Activated CD8-positive, alpha-beta T cell treated with anti-CD3 and anti-CD28 coated beads, Interleukin-2, amount 10 ng/mL, durations not matched to agents 7 days and 5 days (primary cell): ENCODE measurements around the gene CHIC2. TPM values are rescaled to one million over a fixed set of nuclear protein-coding genes. Genes with fewer than 3 reads are reported as not detected.

Experiments used
- ATAC-seq: fragments of 150-1000 bp; cut with Tn5 transposase; one replicate; pipeline ENCODE4 v1.10.0; 2021; ENCODE audit warnings: moderate library complexity
- CTCF ChIA-PET: fragments of 350-600 bp; sonication (Branson Sonifier 250); formaldehyde crosslinking; loops from one replicate; lab custom pipeline; 2021; ENCODE audit warnings: antibody characterized with exemption; lab: Charles Lee
- POLR2A ChIA-PET: fragments of 350-600 bp; sonication (Branson Sonifier 250); formaldehyde crosslinking; loops from one replicate; lab custom pipeline; 2021; ENCODE audit warnings: antibody characterized with exemption; lab: Charles Lee
- DNase-seq: peaks from one replicate; pipeline ENCODE4 v3.0.0-alpha.2; 2020
- H3K27ac Mint-ChIP-seq: one replicate; pipeline ENCODE4 v1.8.0; 2021; ENCODE audit warnings: mild to moderate bottlenecking, mixed read lengths
- H3K27me3 Mint-ChIP-seq: one replicate; pipeline ENCODE4 v1.8.0; 2021; ENCODE audit warnings: low read depth, mixed read lengths
- H3K36me3 Mint-ChIP-seq: one replicate; pipeline ENCODE4 v1.8.0; 2021; ENCODE audit warnings: low read depth, mixed read lengths
- H3K4me1 Mint-ChIP-seq: one replicate; pipeline ENCODE4 v1.8.0; 2021; ENCODE audit warnings: low read depth, mixed read lengths
- H3K4me3 Mint-ChIP-seq: one replicate; pipeline ENCODE4 v1.8.0; 2021; ENCODE audit warnings: mild to moderate bottlenecking, mixed read lengths
- H3K9me3 Mint-ChIP-seq: one replicate; pipeline ENCODE4 v1.8.0; 2022; ENCODE audit warnings: mixed read lengths; ENCODE audit not compliant: insufficient read depth
- total RNA-seq, 2 experiments: library from RNA; stranded (reverse); gene quantifications; one replicate each; pipeline ENCODE4 v1.2.3, GENCODE V29; 2021

CHIC2 gene
- total RNA-seq, 2 experiments from 2014 or later, result 14.6 to 17.1 TPM

DNA sequence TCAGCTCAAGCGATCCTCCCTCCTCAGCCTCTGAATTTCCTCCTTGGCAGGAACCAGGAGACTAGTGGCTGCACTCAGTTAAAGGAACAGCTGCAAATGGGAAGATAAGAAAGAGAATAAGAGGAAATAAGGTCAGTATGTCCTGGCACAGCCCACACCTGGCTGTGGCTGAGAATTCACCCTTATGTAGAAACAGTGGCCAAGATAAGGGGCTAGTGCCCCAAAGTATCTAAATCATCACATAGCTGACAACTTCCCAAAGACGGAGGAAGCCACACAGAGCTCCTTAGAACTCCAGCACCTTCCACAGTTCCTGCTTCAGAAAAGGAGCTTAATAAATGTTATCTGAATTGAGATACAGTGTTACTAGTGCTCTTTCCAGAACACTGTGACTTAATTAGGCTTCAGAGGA, 2.3 kb upstream of the CHIC2 start:
- DNase-seq (no peak), ATAC-seq (no peak)
- peaks cover 9% of the 10 kb centered on the region for H3K27me3 Mint-ChIP-seq
- H3K9me3 Mint-ChIP-seq, result no peaks in the 10 kb centered on the region
- CTCF ChIA-PET, result interaction anchor here (0.8 kb wide), 1 partner anchor 168 kb away, joined by 3 read pairs; no protein-coding TSS in a partner anchor
- peaks cover 13% of the 10 kb centered on the region for H3K36me3 Mint-ChIP-seq
- peaks cover 26% of the 10 kb centered on the region for H3K4me1 Mint-ChIP-seq
- H3K4me3 Mint-ChIP-seq, result no peak overlapping the region
- no peak overlapping the region for H3K27ac Mint-ChIP-seq
- POLR2A ChIA-PET, result no interaction called here

DNA sequence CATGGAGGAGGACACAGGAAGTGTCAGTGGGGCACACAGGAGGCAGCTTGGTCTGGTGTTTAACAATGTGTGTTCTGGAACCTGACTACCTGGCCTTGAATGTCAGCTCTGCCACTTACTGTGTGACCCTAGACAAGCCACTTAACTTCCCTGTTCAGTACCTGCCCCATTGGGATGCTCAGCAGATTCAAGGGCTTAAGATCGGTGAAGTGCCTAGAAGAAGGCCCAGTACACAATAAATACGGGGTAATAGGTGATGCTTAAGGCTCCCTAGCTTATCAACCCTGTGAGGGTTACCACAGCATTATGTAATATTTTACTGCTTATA, 1.6 kb upstream of the CHIC2 start:
- no peak for DNase-seq

DNA sequence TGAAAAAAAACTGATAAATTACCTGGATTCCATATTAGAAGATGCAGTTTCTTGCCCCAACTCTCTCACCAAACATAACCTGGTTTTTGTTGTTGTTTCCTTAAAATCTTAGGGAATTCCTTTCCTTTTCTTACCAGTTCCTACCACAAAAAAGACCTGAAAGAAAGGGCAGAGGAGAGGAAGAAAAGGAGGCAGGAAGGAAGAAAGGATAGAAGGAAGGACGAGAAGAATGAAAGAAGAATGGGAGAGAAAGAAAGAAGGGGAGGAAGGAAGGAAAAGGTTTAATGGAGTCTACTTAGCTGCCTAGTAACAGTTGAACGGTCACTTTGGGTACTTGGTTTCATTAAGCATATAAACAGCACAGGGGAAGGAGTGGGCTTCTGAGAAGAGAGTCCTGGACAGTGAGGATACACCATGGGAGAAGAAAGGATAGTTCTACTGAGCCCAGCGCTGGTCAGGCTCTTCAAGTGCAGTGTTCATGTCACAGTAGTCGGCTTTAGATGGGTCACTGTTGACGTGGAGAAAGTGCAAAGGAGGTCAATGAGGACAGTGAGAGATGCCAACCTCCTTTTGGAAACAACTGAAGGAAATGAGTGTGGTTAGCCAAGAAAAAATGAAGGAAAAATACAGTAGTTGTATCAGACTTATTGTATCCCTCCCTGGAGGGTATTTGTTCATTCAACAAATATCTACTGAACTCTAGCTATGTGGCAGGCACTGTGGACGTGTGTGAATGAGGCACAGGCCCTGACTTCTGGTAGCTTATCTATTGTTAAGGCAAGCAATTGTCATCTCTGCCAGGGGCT, 1.1 kb upstream of the CHIC2 start:
- ChIA-PET CTCF (interaction anchor here (1.6 kb wide), 1 partner anchor 24 kb away, joined by 5 read pairs; no protein-coding TSS in a partner anchor), POLR2A (no interaction called here)
- Mint-ChIP-seq H3K9me3 (no peaks in the 10 kb centered on the region), H3K4me3 (peak overlapping the region; percentile 74), H3K36me3 (peaks cover 17% of the 10 kb centered on the region), H3K27me3 (peaks cover 9% of the 10 kb centered on the region), H3K27ac (peak overlapping the region; percentile 72), H3K4me1 (peaks cover 36% of the 10 kb centered on the region)
- ATAC-seq (no peak), DNase-seq (no peak)

More for the DNA sequence above, 1.6 kb upstream of the CHIC2 start:
- H3K27ac Mint-ChIP-seq, result no peak overlapping the region
- peaks cover 17% of the 10 kb centered on the region for H3K36me3 Mint-ChIP-seq
- peaks cover 32% of the 10 kb centered on the region for H3K4me1 Mint-ChIP-seq
- ChIA-PET POLR2A (no interaction called here), CTCF (interaction anchor here (1.6 kb wide), 1 partner anchor 23 kb away, joined by 5 read pairs; no protein-coding TSS in a partner anchor)
- peak overlapping the region; percentile 74 for H3K4me3 Mint-ChIP-seq
- peaks cover 9% of the 10 kb centered on the region for H3K27me3 Mint-ChIP-seq
- H3K9me3 Mint-ChIP-seq, result no peaks in the 10 kb centered on the region
- ATAC-seq, result no peak

DNA sequence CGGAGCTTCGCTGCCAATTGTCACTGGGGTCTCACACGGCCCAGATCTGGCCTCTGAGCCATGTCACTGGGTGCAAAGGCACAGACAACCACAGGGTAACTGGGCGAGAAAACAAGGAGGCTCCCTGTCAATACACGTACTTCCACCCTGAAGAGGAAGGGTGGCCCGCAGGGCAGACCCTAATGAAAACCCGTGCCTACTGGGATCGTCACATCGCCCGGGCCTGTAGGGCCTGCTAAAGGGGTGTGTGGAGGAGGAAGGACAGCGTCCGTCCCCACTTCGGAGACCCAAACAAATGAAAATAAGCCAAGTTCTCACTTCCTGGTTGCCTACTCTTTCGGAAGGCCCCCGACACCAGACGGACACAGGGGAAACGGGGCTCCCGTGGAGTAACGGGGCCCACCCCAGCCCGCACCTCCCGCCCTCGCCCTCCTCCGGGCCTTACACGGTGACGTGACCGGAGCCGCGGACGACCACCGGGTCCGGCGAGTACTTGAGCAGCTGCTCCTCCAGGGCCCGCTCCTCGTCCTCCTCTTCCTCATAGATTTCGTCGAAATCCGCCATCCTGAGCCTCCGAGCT, 578 bp downstream of the CHIC2 start:
- peak overlapping the region; percentile 97 for H3K4me3 Mint-ChIP-seq
- CTCF ChIA-PET, result interaction anchor here (1.9 kb wide), 1 partner anchor 170 kb away, joined by 6 read pairs; no protein-coding TSS in a partner anchor
- no peaks in the 10 kb centered on the region for H3K9me3 Mint-ChIP-seq
- ATAC-seq (peak; percentile 45), DNase-seq (peak; percentile 46)
- peak overlapping the region; percentile 92 for H3K27ac Mint-ChIP-seq
- peaks cover 6% of the 10 kb centered on the region for H3K27me3 Mint-ChIP-seq
- peaks cover 22% of the 10 kb centered on the region for H3K36me3 Mint-ChIP-seq
- POLR2A ChIA-PET, result interaction anchor here (0.6 to 1.6 kb wide), 4 partner anchors 34 to 578 kb away, joined by 4 to 8 read pairs (median 4); partner anchors contain the start of gene GSX2
- peaks cover 46% of the 10 kb centered on the region for H3K4me1 Mint-ChIP-seq

DNA sequence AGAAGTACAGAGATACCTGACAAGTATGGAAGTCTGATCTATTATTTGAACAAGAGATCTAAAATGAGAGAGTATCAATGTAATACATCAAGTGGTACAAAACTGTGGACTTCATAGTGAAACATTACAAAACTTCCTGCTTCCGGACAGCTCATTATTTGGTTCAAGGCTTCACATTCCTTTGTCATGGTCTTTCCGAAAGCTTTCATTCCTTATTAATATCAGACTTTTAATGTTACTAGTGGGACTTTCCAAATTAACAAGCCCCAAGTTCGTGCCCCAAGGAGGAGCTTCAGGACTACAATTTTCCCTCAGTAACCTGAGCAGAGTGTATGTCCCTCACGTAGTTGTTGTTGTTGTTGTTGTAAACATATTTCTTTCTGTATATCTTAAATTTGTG, 1.2 kb downstream of the CHIC2 start:
- Mint-ChIP-seq H3K4me3 (peak overlapping the region; percentile 97), H3K9me3 (no peaks in the 10 kb centered on the region)
- CTCF ChIA-PET, result interaction anchor here (1.9 kb wide), 1 partner anchor 170 kb away, joined by 6 read pairs; no protein-coding TSS in a partner anchor

DNA sequence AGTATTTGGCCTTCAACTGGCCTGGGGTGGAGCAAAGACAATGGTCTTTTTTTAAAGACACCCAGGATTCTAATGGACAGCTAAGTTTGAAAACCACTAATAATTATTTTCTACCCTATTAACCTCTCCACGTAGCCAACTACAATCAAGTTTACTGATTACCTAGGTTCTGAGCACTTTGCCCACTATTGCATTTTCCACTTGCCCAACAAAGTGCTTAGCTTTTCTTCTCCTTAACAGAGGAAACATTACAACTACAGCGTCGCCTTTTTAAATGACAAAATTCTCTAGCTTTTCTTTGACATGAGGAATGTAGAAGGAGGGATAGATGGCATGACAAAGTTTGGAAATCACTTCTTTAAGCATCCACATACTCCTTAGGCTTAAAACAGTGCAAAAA, 2.0 kb downstream of the CHIC2 start:
- Mint-ChIP-seq H3K27ac (no peak overlapping the region), H3K9me3 (no peaks in the 10 kb centered on the region), H3K4me1 (peaks cover 57% of the 10 kb centered on the region), H3K4me3 (peak overlapping the region; percentile 97), H3K36me3 (peaks cover 24% of the 10 kb centered on the region), H3K27me3 (peaks cover under 1% of the 10 kb centered on the region)
- DNase-seq (no peak), ATAC-seq (no peak)
- CTCF ChIA-PET, result no interaction called here
- POLR2A ChIA-PET, result no interaction called here

More for the DNA sequence above, 1.2 kb downstream of the CHIC2 start:
- ATAC-seq, result no peak
- Mint-ChIP-seq H3K36me3 (peaks cover 23% of the 10 kb centered on the region), H3K4me1 (peaks cover 49% of the 10 kb centered on the region), H3K27me3 (peaks cover 3% of the 10 kb centered on the region), H3K27ac (peak overlapping the region; percentile 92)
- DNase-seq, result no peak
- POLR2A ChIA-PET, result interaction anchor here (0.7 to 1.6 kb wide), 3 partner anchors 35 to 904 kb away, joined by 3 to 8 read pairs (median 4); no protein-coding TSS in a partner anchor

DNA sequence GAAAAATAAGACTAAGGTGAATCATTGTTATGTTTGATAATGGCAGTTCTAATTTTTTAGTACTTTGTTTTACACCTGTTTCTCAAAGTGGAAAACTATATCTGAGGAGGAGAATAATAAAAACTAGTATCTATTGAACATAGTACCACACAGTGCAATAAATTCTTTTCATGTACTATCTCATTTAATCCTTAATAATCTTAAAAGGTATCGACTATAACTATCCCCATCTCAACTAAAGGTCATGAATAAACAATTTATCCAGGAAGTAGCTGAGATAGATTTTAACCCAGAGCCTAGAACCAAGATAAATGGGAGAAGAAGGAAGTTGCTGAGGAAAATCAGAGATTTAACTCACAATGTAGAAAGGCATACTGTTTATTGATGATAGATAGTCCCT, 2.5 kb downstream of the CHIC2 start:
- H3K27me3 Mint-ChIP-seq, result no peaks in the 10 kb centered on the region
- peak overlapping the region; percentile 31 for H3K4me3 Mint-ChIP-seq
- DNase-seq, result no peak
- H3K9me3 Mint-ChIP-seq, result no peaks in the 10 kb centered on the region
- no peak for ATAC-seq
- peaks cover 24% of the 10 kb centered on the region for H3K36me3 Mint-ChIP-seq
- peaks cover 63% of the 10 kb centered on the region for H3K4me1 Mint-ChIP-seq
- ChIA-PET CTCF (no interaction called here), POLR2A (no interaction called here)
- no peak overlapping the region for H3K27ac Mint-ChIP-seq

DNA sequence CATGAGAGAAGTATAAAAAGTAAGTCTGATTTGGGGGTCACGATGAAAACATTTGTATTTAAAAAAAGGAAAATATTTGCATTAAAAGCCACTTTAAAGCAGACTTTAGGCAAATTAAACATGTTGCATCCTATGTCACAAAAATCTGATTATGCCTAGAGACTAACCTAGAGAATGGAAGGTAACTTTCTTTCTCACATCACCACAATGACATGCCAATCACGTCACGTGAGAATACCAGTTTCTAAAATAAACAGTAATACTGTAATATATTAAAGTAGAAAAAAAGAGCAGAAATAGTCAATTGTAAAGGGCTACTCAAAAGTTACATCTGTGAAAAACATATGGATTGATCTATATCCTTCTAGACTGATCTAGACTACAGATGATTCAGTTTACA, 3.3 kb downstream of the CHIC2 start:
- no peaks in the 10 kb centered on the region for H3K27me3 Mint-ChIP-seq
- no peak overlapping the region for H3K27ac Mint-ChIP-seq
- no peak for DNase-seq
- H3K36me3 Mint-ChIP-seq, result peaks cover 24% of the 10 kb centered on the region
- H3K4me3 Mint-ChIP-seq, result no peak overlapping the region
- H3K9me3 Mint-ChIP-seq, result no peaks in the 10 kb centered on the region
- ChIA-PET CTCF (no interaction called here), POLR2A (no interaction called here)
- no peak for ATAC-seq
- H3K4me1 Mint-ChIP-seq, result peaks cover 69% of the 10 kb centered on the region

DNA sequence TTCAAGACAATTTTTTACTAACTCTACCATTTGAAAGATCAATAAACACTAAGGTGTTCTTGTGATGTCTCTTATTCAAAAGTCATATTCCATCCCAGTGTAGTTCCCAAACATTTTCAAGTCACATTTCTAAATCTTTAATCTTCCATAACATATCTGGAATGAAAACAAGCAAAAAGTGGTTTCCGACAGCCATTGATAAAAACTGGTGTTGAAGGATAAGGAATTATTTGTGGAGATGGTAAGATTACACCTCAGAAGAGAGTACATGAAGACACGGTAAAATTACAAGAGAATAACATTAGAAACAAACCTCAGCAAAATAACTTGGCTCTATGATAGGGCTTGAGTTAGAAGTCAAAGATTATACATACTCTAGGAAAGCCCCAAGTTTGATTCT, 4.3 kb downstream of the CHIC2 start:
- Mint-ChIP-seq H3K36me3 (peaks cover 30% of the 10 kb centered on the region), H3K9me3 (no peaks in the 10 kb centered on the region), H3K4me3 (no peak overlapping the region), H3K4me1 (peaks cover 66% of the 10 kb centered on the region), H3K27ac (no peak overlapping the region), H3K27me3 (no peaks in the 10 kb centered on the region)
- no peak for DNase-seq
- POLR2A ChIA-PET, result no interaction called here
- CTCF ChIA-PET, result no interaction called here
- ATAC-seq, result no peak

DNA sequence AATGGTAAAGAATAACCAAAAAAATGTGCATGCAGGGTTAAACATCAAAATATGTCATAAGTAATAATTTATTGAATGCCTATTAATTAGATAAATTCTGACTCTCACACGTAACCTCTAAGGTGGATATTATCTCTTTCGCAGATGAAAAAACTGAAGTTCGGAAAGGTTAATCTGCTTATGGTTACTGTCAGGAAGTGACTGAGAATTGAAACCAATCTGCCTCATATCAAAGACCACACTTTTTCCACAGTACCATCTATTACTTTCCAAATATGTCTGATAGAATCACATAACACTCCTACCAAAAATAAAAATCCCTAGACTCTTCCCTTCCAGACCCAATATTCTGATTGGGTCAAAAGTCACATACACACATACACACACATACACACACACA, 6.2 kb downstream of the CHIC2 start:
- Mint-ChIP-seq H3K36me3 (peaks cover 35% of the 10 kb centered on the region), H3K27ac (peak overlapping the region; percentile 81), H3K4me3 (peak overlapping the region; percentile 65), H3K9me3 (no peaks in the 10 kb centered on the region), H3K4me1 (peaks cover 68% of the 10 kb centered on the region), H3K27me3 (no peaks in the 10 kb centered on the region)
- DNase-seq (no peak), ATAC-seq (peak; percentile 66)
- ChIA-PET POLR2A (interaction anchor here (1.1 kb wide), 1 partner anchor 70 kb away, joined by 4 read pairs; no protein-coding TSS in a partner anchor), CTCF (interaction anchor here (1.3 to 2.2 kb wide), 2 partner anchors 68 to 176 kb away, joined by 3 to 7 read pairs; no protein-coding TSS in a partner anchor)

DNA sequence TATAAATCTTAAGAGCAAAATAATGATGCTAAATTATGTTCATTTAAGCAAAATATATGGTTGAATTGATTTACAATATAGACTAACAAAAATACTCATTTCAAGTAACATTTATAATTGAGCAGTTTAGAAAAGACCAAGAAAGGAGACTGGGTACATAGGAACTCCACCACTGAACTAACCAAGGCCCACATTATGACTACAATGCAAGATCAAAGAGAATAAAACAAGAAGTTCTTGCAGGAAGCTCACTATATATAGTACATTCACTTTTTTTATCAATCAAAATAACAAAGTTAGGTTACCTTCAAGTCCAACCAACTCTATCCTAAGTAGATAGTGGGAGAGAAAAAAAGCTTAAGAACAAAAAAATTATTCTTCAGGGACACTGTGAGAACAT, 8.0 kb downstream of the CHIC2 start:
- no peak overlapping the region for H3K27ac Mint-ChIP-seq
- no peaks in the 10 kb centered on the region for H3K27me3 Mint-ChIP-seq
- CTCF ChIA-PET, result interaction anchor here (1.1 to 1.8 kb wide), 2 partner anchors 126 to 178 kb away, joined by 4 to 8 read pairs; no protein-coding TSS in a partner anchor
- peak; percentile 66 for ATAC-seq
- H3K9me3 Mint-ChIP-seq, result no peaks in the 10 kb centered on the region
- DNase-seq, result no peak
- H3K36me3 Mint-ChIP-seq, result peaks cover 24% of the 10 kb centered on the region
- H3K4me1 Mint-ChIP-seq, result peaks cover 51% of the 10 kb centered on the region
- POLR2A ChIA-PET, result interaction anchor here (0.6 kb wide), 1 partner anchor 18 kb away, joined by 3 read pairs; no protein-coding TSS in a partner anchor
- H3K4me3 Mint-ChIP-seq, result peak overlapping the region; percentile 19
